Osteocyte (in vitro differentiated cells): ENCODE measurements around the gene UBE2E3. TPM values are rescaled to one million over a fixed set of nuclear protein-coding genes. Genes with fewer than 3 reads are reported as not detected.

Experiments used
- DNase-seq: peaks from one replicate; pipeline ENCODE4 v3.0.0; 2021; ENCODE audit warnings: mixed read lengths; ENCODE audit not compliant: unreplicated experiment; ENCODE audit errors: extremely low spot score
- H3K27ac Mint-ChIP-seq: one replicate; pipeline ENCODE4 v1.8.0; 2021; ENCODE audit warnings: mild to moderate bottlenecking, mixed read lengths; ENCODE audit not compliant: unreplicated experiment
- H3K27me3 Mint-ChIP-seq: one replicate; pipeline ENCODE4 v1.8.0; 2021; ENCODE audit warnings: mixed read lengths; ENCODE audit not compliant: unreplicated experiment
- H3K36me3 Mint-ChIP-seq: one replicate; pipeline ENCODE4 v1.8.0; 2021; ENCODE audit warnings: mixed read lengths; ENCODE audit not compliant: unreplicated experiment
- H3K4me1 Mint-ChIP-seq: one replicate; pipeline ENCODE4 v1.8.0; 2021; ENCODE audit warnings: mixed read lengths; ENCODE audit not compliant: unreplicated experiment
- H3K4me3 Mint-ChIP-seq: one replicate; pipeline ENCODE4 v1.8.0; 2021; ENCODE audit warnings: mild to moderate bottlenecking, moderate library complexity, mixed read lengths; ENCODE audit not compliant: unreplicated experiment
- H3K9me3 Mint-ChIP-seq: one replicate; pipeline ENCODE4 v1.8.0; 2021; ENCODE audit warnings: mixed read lengths; ENCODE audit not compliant: unreplicated experiment
- total RNA-seq: library from RNA; stranded (reverse); gene quantifications from 2 replicates; pipeline ENCODE4 v1.2.1, GENCODE V29; 2021
- TF ChIP-seq, protein P1 (sequence below): fragments of 200-600 bp; sonication (generic); IDR thresholded peaks from 2 replicates; pipeline ENCODE4 v1.5.0; 2021; ENCODE audit warnings: antibody characterized with exemption, mild to moderate bottlenecking, moderate library complexity

The UBE2E3 gene
- total RNA-seq, 1 donor from 2014 or later: 108 TPM

DNA sequence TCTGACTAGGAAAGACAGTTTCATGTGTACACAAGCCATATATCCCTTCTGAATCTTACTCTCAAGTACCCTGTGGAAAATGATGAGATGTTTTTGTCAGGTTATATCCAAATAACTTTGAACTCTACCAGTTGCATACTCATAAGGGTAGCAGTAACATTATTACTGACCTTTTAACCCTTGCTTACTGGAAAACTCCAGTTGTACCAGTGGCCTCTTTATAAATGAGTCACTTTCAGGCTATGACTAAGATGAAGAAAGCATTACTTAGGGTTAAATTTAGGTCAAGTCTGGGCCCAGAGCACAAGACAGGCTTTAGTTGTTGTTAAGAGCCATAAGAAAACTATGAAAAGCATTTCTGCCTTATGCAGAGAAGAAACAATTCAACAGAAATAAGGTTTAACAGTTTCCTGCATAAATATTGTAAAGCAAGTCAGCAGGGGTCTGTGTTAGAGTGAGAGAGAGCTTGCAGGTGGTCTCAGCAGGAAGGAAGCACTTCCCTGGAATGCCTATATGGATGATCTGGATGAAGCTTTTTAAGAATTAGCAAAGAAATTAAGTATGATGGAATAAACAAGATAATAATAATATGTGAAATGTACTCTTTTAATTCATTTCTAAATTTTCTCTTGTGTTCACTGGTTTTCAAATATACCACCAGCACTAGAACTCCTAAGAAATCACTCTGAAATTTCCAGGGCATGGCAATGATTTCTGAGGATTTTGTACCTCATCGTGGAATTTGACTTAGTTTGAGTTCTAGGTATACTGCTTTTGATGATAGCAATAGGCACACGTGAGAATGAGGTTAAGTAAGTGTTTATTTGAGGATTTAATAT, 126.6 kb downstream of the UBE2E3 start:
- no peak overlapping the region for H3K4me3 Mint-ChIP-seq
- peaks cover 17% of the 10 kb centered on the region for H3K4me1 Mint-ChIP-seq
- no peaks in the 10 kb centered on the region for H3K27me3 Mint-ChIP-seq
- DNase-seq: no peak
- no peak overlapping the region for H3K27ac Mint-ChIP-seq
- no peaks in the 10 kb centered on the region for H3K9me3 Mint-ChIP-seq
- TF ChIP-seq, protein P1, sequence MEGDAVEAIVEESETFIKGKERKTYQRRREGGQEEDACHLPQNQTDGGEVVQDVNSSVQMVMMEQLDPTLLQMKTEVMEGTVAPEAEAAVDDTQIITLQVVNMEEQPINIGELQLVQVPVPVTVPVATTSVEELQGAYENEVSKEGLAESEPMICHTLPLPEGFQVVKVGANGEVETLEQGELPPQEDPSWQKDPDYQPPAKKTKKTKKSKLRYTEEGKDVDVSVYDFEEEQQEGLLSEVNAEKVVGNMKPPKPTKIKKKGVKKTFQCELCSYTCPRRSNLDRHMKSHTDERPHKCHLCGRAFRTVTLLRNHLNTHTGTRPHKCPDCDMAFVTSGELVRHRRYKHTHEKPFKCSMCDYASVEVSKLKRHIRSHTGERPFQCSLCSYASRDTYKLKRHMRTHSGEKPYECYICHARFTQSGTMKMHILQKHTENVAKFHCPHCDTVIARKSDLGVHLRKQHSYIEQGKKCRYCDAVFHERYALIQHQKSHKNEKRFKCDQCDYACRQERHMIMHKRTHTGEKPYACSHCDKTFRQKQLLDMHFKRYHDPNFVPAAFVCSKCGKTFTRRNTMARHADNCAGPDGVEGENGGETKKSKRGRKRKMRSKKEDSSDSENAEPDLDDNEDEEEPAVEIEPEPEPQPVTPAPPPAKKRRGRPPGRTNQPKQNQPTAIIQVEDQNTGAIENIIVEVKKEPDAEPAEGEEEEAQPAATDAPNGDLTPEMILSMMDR: no peak
- no peaks in the 10 kb centered on the region for H3K36me3 Mint-ChIP-seq

GRCh38 chr2:181107628-181107945, 127.2 kb downstream of the UBE2E3 start:
- Mint-ChIP-seq H3K36me3 (no peaks in the 10 kb centered on the region), H3K4me1 (peaks cover 17% of the 10 kb centered on the region), H3K27me3 (no peaks in the 10 kb centered on the region), H3K9me3 (no peaks in the 10 kb centered on the region), H3K4me3 (no peak overlapping the region), H3K27ac (no peak overlapping the region)
- TF ChIP-seq, protein P1: no peak
- no peak for DNase-seq

DNA sequence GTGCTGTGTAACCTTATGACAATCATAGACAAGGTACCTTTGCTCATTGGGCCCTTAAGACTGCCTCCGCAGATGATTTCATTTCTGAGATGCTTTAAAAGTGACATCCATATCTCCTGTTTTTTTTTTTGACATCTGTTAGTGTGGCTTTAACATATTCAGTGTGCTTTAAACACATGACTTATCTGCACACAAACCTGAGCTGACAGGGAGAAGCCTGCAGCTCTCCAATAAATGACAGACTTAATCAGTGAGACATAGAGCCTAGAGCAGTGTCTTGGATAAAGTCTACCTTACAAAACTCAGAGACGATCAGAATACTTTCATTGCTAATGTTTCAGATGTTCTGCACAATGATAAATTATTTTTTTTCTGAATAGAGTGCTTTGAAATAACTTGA, 130.7 kb downstream of the UBE2E3 start:
- Mint-ChIP-seq H3K4me1 (peaks cover 11% of the 10 kb centered on the region), H3K27ac (no peak overlapping the region), H3K27me3 (no peaks in the 10 kb centered on the region), H3K4me3 (no peak overlapping the region), H3K9me3 (no peaks in the 10 kb centered on the region), H3K36me3 (no peaks in the 10 kb centered on the region)
- no peak for DNase-seq
- TF ChIP-seq, protein P1: no peak

- Mint-ChIP-seq H3K4me1 (no peaks in the 10 kb centered on the region), H3K36me3 (no peaks in the 10 kb centered on the region), H3K27me3 (no peaks in the 10 kb centered on the region), H3K27ac (no peak overlapping the region), H3K4me3 (no peak overlapping the region), H3K9me3 (no peaks in the 10 kb centered on the region)
- DNase-seq: no peak
- TF ChIP-seq, protein P1: no peak
Measured at GRCh38 chr2:181112916-181113315, 132.5 kb downstream of the UBE2E3 start.
